ENCODE measurements around the gene MAB21L3. TPM values are rescaled to one million over a fixed set of nuclear protein-coding genes. Genes with fewer than 3 reads are reported as not detected.

MAB21L3 gene
- total RNA-seq, 1 donor from 2014 or later, result 0.52 TPM

DNA sequence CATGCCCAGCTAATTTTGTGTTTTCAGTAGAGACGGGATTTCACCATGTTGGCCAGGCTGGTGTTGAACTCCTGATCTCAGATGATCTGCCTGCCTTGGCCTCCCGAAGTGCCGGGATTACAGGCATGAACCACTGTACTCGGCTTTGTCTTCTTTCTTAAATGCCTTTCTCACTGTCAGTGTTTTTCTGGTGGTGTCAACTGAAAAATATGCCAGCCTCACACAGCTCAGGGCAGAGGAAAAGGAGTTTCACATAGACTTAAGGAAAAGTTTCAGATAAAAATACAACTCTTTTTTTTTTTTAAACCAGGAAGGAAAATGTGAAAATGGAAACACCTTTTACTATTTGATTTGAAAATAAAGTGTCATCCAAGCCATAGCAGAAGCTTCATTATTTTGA lies 4.6 kb upstream of the MAB21L3 start:
- TF ChIP-seq, protein P1, sequence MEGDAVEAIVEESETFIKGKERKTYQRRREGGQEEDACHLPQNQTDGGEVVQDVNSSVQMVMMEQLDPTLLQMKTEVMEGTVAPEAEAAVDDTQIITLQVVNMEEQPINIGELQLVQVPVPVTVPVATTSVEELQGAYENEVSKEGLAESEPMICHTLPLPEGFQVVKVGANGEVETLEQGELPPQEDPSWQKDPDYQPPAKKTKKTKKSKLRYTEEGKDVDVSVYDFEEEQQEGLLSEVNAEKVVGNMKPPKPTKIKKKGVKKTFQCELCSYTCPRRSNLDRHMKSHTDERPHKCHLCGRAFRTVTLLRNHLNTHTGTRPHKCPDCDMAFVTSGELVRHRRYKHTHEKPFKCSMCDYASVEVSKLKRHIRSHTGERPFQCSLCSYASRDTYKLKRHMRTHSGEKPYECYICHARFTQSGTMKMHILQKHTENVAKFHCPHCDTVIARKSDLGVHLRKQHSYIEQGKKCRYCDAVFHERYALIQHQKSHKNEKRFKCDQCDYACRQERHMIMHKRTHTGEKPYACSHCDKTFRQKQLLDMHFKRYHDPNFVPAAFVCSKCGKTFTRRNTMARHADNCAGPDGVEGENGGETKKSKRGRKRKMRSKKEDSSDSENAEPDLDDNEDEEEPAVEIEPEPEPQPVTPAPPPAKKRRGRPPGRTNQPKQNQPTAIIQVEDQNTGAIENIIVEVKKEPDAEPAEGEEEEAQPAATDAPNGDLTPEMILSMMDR (conservative IDR thresholded peaks at IDR 0.05; ENCODE audit: low read depth, low read length), result no peak
- DNase-seq (ENCODE audit: low read depth), result no peak
- no peak overlapping the region for H3K4me3 ChIP-seq (ENCODE audit: low read depth, low read length)

DNA sequence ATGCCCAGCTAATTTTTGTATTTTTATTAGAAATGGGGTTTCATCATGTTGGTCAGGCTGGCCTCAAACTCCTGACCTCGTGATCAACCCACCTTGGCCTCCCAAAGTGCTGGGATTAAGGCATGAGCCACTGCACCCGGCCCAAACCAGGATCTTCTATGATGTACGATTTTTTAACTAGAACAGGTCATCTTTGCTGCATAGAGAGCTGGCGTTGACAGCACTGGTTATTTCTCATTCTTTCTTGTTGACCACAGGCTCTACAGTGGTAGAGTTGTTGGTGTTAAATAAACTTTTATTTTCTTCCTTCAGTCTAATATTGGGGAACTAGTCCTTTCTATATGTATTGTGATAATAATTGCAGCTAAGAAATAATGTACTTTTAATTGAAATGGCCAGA lies 3.8 kb upstream of the MAB21L3 start:
- H3K4me3 ChIP-seq (ENCODE audit: low read depth, low read length), result no peak overlapping the region
- TF ChIP-seq, protein P1 (conservative IDR thresholded peaks at IDR 0.05; ENCODE audit: low read depth, low read length), result no peak
- DNase-seq (ENCODE audit: low read depth), result no peak

DNA sequence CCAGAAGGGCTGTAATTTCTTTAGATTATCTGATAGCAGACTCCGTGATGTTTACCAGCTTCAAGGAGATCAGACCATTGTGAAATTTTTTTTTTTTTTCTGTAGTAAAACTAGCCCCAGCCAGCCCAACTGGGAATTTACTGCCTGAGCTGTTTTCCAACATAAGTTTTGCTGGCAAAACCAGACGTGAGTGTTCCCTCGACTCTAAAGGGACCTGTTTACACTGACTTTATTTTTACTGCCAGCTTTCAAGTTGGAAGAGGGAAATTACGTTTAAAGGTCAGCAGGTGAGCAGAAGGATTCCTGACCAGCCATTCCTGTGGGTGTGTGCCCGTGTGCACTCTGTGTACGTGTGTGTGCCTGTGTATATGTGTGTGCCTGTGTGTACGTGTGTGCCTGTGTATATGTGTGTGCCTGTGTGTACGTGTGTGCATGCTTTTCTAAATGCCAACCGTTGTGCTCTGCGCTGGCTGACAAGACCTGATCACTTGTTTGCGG lies 374 bp downstream of the MAB21L3 start:
- H3K4me3 ChIP-seq (ENCODE audit: low read depth, low read length), result no peak overlapping the region
- no peak for DNase-seq (ENCODE audit: low read depth)
- TF ChIP-seq, protein P1 (conservative IDR thresholded peaks at IDR 0.05; ENCODE audit: low read depth, low read length), result no peak

GRCh38 chr1:116112388-116113140 lies 1.4 kb downstream of the MAB21L3 start:
- TF ChIP-seq, protein P1 (conservative IDR thresholded peaks at IDR 0.05; ENCODE audit: low read depth, low read length), result no peak
- no peak for DNase-seq (ENCODE audit: low read depth)

GRCh38 chr1:116113615-116114014 lies 2.4 kb downstream of the MAB21L3 start:
- H3K4me3 ChIP-seq (ENCODE audit: low read depth, low read length), result no peak overlapping the region
- TF ChIP-seq, protein P1 (conservative IDR thresholded peaks at IDR 0.05; ENCODE audit: low read depth, low read length), result no peak
- no peak for DNase-seq (ENCODE audit: low read depth)

More at GRCh38 chr1:116112388-116113140, 1.4 kb downstream of the MAB21L3 start:
- H3K4me3 ChIP-seq (ENCODE audit: low read depth, low read length), result no peak overlapping the region

- no peak overlapping the region for H3K4me3 ChIP-seq (ENCODE audit: low read depth, low read length)
- peak; percentile 98 for DNase-seq (ENCODE audit: low read depth)
- TF ChIP-seq, protein P1 (conservative IDR thresholded peaks at IDR 0.05; ENCODE audit: low read depth, low read length), result no peak
Observed at GRCh38 chr1:116115476-116116439, 4.6 kb downstream of the MAB21L3 start.

Measured in epithelial cell of proximal tubule (primary cell).